Raji (cell line): ENCODE data around the gene ZNF800.

Experiments used
- POLR2A ChIP-seq: IDR thresholded peaks from 2 replicates; pipeline ENCODE4 v1.6.1; 2011; ENCODE audit warnings: low read depth, low read length, control low read depth; ENCODE audit not compliant: insufficient read depth

ZNF800 gene

DNA sequence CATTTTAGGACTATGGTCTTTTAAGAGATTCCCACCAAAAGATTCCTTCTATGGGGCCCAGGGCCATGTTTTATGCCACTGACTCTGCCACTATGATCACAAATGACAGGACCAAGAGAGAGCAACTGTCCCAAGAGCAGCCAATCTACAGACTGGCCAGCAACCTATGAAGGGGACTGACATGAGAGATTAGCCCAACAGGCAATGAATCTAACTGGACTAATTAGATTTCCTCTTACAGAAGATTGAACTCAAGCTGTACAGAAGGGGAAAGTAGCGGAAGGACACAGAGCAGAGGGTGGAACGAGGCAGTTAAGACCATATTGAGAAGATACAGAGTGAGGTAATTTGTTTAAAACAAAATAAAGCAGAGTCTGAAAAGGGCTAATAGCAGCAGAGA is 25.8 kb downstream of the ZNF800 start:
- TF ChIP-seq POLR2A: no peak

- TF ChIP-seq POLR2A: no peak
These were observed 26.6 kb downstream of the ZNF800 start for GRCh38 chr7:127365957-127366315.

DNA sequence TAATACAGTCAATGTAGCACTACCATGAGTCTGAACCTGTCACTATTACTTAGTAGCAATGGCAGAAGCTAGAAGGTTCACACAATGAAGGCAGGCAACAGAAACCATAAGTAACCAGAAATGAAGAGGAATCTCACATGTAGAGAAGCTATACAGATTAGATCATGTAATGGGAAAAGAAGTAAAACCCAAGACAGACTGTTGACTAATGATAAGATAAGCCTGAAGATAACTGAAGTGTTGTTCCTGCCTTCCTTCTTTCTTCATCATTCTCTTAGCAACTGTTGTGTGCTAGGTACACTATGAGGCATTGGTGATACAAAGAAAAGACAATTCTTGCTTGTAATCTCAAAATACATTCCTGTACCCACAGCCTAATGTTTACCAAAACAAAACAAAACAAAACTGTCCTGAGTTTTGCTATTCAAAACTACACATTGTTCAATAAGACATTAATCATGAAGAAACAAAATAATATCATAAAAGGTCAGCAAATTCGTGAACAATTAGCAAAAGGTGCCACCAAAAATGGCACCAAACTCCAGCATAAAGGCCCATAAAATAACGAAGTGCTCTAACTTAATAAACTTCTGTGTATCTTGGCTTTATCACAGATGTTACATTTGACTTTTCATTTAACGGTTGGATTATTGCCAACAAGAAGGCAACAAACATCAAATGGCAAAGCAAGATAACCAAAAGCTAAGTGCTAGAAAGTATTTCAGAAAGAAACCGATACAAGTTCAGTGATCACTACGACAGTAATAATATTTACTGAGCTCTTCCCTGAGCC is 27.1 kb downstream of the ZNF800 start:
- no peak for TF ChIP-seq POLR2A

DNA sequence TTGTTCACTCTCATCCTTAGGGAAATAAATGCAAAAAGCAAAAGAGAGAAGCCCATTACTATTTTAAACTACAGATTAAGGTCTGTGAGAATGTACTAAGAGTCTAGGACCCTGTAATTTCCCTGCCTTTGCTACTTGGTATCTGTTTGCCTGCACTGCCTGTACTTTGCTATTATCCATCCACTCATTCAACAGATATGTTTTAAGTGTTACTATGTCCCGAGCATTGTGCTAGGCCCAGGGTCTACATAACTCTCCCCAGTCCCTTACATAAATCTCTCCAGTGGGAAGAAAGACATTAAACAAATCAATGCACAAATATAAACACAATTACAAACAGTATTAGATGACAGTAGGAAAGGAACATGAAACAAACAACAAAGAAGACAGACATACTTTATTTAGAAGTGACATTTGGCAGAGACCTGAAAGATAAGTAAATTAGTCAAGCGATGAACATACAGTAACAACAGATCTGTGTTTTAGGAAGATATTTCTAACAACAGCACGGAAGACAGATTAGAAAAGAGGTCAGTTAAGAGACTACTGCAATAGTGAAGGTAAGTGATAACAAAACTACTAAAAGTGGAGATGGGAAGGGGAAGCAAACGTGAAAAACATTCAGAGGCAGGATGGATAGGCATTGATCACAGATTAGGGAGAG is 30.0 kb downstream of the ZNF800 start:
- TF ChIP-seq POLR2A: no peak

GRCh38 chr7:127361736-127362135 is 30.8 kb downstream of the ZNF800 start:
- TF ChIP-seq POLR2A: no peak

GRCh38 chr7:127359011-127359410 is 33.5 kb downstream of the ZNF800 start:
- no peak for TF ChIP-seq POLR2A

- no peak for TF ChIP-seq POLR2A
These were observed 38.6 kb downstream of the ZNF800 start for GRCh38 chr7:127353897-127354296.

DNA sequence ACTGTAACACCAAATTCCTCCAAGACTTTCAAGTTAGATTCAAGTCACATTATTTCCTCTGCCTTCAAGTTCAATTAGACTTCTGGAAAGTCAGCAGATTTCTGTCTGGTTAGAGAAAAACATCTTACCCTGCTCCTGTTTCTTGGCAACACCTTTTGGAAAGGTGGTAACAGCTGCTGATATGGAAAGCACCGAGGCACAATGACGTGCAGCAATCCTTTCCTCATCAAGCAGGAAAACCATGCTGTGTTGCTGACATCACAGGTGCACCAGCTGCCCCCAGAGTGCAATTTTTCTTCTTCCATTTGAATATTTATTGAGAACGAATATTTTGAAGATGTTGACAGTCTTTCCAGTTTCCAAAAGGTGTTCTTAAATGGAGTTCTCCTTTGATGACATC is 41.9 kb downstream of the ZNF800 start:
- TF ChIP-seq POLR2A: no peak

GRCh38 chr7:127349881-127350280 is 42.6 kb downstream of the ZNF800 start:
- TF ChIP-seq POLR2A: no peak

DNA sequence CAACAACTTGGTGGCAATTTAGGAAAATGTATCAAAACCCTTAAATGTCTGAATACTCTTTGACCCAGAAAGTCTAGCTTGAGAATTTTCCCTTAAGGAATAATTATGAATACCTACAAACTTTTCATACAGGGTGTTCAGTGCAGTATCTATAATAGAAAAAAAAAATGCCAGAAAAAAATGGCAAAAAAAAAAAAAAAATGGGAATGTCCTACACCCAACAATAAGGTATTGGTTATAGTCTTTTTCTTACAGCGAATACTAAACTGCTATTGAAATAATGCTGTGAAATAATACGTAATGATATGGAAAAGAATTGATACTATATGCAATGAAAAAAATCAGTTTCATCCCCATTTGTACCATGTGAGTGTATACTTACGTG is 44.3 kb downstream of the ZNF800 start:
- no peak for TF ChIP-seq POLR2A

DNA sequence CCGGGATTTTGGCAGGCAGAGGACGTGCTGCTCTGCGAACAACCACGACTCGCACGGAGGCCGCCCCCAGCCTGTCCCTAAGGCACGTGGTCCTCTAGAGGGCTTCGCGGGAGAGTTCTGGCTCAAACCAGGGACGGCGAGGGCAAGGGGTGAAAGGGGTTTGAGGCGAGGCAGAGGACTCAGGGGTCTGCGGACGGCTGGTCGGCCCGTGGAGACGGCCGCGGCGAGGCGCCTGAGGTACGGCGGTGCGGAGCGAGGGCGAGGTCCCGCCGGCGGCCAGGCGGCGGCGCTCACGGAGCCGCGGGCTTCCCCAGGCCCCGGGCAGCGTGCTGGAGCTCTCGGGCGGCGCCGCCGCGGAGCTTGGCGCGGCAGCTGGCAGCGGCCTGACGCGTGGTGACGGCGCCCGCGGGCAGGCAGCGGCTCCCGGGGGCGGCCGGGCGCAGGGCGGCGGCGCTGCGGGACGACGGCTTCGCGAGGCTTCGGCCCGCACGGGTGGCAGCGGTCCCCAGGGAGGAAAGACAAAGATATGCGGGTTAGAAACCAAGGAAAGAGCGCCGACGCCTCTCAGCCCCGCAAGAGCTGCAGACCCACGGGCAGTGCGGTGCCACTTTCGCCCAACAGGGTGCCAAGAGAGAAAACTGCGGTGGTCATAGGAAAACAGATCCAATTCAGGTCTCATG is 44.8 kb downstream of the ZNF800 start:
- no peak for TF ChIP-seq POLR2A

DNA sequence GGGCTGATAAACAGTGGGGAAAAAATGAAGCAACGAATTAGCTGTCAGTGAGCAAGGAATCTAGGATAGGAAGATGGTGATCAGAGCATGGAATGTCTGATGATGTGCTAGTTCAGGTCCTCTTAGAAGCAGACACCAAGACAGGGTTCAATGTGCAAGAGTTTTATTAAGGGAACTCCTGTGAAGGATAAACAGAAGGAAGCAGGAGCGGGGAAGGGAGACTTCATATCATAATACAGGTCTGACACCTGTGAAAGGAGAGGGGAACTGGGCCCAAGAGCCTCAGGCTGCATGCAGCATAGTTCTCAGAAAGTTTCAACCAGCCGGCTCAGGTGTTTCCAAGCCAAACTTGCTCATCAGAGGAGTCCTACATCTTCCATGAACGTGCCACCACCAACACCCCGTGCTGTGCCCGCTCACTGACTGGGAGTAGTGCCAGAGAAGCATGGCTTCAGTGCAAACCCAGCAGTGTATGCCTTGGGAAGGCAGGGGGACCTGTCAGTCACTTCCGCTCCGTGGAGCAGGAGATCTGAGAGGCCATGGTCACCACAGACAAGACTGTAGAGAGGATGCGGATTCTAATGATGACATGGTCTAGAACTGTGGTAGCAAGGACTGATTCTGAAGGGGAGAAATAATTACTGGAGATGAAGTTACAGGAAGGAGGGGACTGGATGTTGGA is 45.8 kb downstream of the ZNF800 start:
- TF ChIP-seq POLR2A: no peak

GRCh38 chr7:127342596-127342995 is 49.9 kb downstream of the ZNF800 start:
- TF ChIP-seq POLR2A: no peak

DNA sequence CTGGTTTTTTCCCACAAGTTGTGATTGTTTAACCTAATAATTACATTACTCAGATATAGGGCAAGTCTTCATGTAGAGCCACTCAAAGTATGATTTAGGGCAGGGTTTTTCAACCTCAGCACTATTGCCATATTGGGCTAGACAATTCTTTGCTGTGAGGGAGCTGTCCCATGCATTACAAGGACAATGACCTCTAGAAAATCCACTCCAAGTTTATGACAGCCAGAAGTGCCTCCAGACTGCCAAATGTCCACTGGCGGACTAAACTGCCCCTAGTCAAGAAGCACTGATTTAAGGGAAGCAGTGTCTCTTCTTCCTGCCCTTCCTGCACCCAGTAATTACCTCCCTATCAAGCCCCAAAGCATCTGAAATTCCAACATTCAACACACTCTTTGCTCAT is 54.4 kb downstream of the ZNF800 start:
- no peak for TF ChIP-seq POLR2A

GRCh38 chr7:127337581-127337980 is 54.9 kb downstream of the ZNF800 start:
- TF ChIP-seq POLR2A: no peak

DNA sequence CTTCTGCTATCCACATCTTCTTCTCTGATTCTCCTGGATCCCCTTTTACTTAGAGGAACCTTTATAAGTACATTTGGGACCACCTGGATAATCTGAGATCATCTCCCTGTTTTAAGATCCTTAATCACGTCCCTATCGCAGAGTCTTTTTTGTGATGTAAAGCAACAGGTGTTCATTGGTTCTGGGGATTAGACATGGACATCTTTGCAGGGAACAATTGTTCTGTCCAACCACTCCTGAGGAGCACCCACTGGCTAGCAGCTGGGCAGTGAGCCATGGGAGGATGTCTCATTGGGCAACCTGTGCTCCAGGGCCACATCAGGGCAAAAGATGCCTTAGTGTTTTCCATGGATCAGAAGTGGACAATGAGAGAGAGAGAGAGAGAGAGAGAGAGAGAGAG is 56.0 kb downstream of the ZNF800 start:
- no peak for TF ChIP-seq POLR2A
